ENCODE results near the gene C4BPA.

C4BPA gene

DNA sequence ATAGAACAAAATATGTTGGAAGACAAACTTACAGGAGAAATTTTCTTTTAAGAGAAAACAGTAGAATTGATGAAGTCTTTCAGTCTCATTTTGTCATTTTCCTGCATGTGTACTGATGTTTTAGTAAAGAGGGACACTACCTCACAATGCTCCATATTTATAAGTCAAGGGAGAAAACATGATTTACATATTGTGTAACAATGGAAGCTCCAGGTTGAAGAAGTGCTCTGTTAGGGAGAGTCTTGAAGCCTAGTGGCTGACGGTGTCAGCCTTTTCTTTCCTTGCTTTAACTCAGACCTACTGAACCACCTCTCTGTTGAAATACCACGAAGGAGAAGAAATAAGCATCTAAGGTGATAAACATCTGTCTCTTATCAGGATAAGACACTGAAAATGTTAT, 75.0 kb downstream of the C4BPA start:
- Mint-ChIP-seq H3K4me3 (no peak overlapping the region), H3K27me3 (ENCODE audit: low read depth) (peaks cover 7% of the 10 kb centered on the region), H3K4me1 (no peaks in the 10 kb centered on the region), H3K9me3 (no peaks in the 10 kb centered on the region), H3K36me3 (ENCODE audit: low read depth) (no peaks in the 10 kb centered on the region), H3K27ac (no peak overlapping the region)
- TF ChIP-seq CTCF (IDR thresholded peaks at IDR 0.05; ENCODE audit: unreplicated experiment in 3 of 3) = no peak

GRCh38 chr1:207181847-207182246, 77.8 kb downstream of the C4BPA start:
- Mint-ChIP-seq H3K9me3 (no peaks in the 10 kb centered on the region), H3K36me3 (ENCODE audit: low read depth) (no peaks in the 10 kb centered on the region), H3K4me1 (no peaks in the 10 kb centered on the region), H3K27me3 (ENCODE audit: low read depth) (peaks cover 7% of the 10 kb centered on the region), H3K4me3 (no peak overlapping the region), H3K27ac (no peak overlapping the region)
- no peak for TF ChIP-seq CTCF (IDR thresholded peaks at IDR 0.05; ENCODE audit: unreplicated experiment in 3 of 3)

DNA sequence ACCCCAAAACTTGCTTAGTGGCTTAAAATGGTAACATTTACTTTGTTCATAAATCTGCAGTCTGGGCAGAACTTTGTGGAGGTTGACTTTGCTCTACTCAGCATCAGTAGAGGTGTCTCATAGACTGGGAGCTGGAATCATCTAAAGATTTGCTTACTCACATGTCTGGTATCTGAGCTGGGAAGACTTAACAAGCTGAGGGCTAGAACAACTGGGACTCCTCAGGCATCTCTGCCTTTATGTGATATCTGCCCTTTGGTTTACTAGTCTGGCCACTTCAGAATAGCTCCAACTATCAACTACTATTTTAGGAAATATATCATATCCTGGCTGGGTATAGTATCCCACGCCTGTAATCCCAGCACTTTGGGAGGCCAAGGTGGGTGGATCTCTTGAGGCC, 82.5 kb downstream of the C4BPA start:
- H3K27ac Mint-ChIP-seq = no peak overlapping the region
- H3K9me3 Mint-ChIP-seq = no peaks in the 10 kb centered on the region
- no peak overlapping the region for H3K4me3 Mint-ChIP-seq
- H3K27me3 Mint-ChIP-seq (ENCODE audit: low read depth) = no peaks in the 10 kb centered on the region
- no peaks in the 10 kb centered on the region for H3K36me3 Mint-ChIP-seq (ENCODE audit: low read depth)
- no peaks in the 10 kb centered on the region for H3K4me1 Mint-ChIP-seq
- TF ChIP-seq CTCF (IDR thresholded peaks at IDR 0.05; ENCODE audit: unreplicated experiment in 3 of 3) = no peak

- Mint-ChIP-seq H3K27ac (no peak overlapping the region), H3K9me3 (no peaks in the 10 kb centered on the region), H3K4me3 (no peak overlapping the region), H3K36me3 (ENCODE audit: low read depth) (no peaks in the 10 kb centered on the region), H3K27me3 (ENCODE audit: low read depth) (no peaks in the 10 kb centered on the region), H3K4me1 (no peaks in the 10 kb centered on the region)
- no peak for TF ChIP-seq CTCF (IDR thresholded peaks at IDR 0.05; ENCODE audit: unreplicated experiment in 3 of 3)
Observed at GRCh38 chr1:207188901-207189300, 84.9 kb downstream of the C4BPA start.

DNA sequence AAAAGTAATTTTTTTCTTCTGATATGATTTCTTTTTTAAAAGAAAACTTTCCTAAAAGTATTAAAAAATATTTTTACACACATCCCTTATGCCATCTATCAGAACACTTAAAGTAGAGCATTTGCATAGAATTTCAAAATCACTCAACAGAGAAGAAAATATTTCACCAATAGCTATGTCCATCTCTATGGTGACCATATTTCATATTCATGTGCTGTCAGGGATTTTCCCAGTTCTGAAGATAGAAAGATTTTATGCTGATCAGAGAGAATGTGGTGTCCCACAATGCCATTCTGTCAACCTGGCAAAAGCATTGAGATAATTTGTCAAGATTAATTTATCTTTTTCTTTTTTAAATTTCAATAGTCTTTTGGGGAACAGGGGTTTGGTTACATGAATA, 87.0 kb downstream of the C4BPA start:
- H3K27me3 Mint-ChIP-seq (ENCODE audit: low read depth) = no peaks in the 10 kb centered on the region
- H3K36me3 Mint-ChIP-seq (ENCODE audit: low read depth) = no peaks in the 10 kb centered on the region
- no peaks in the 10 kb centered on the region for H3K4me1 Mint-ChIP-seq
- no peak overlapping the region for H3K4me3 Mint-ChIP-seq
- peaks cover 3% of the 10 kb centered on the region for H3K9me3 Mint-ChIP-seq
- no peak for TF ChIP-seq CTCF (IDR thresholded peaks at IDR 0.05; ENCODE audit: unreplicated experiment in 3 of 3)
- no peak overlapping the region for H3K27ac Mint-ChIP-seq

- Mint-ChIP-seq H3K27me3 (ENCODE audit: low read depth) (no peaks in the 10 kb centered on the region), H3K4me1 (no peaks in the 10 kb centered on the region), H3K9me3 (peaks cover 3% of the 10 kb centered on the region), H3K27ac (no peak overlapping the region), H3K36me3 (ENCODE audit: low read depth) (no peaks in the 10 kb centered on the region), H3K4me3 (no peak overlapping the region)
- no peak for TF ChIP-seq CTCF (IDR thresholded peaks at IDR 0.05; ENCODE audit: unreplicated experiment in 3 of 3)
Observed at GRCh38 chr1:207191776-207192175, 87.7 kb downstream of the C4BPA start.

Measured in nephron (organoid).